ENCODE results near the gene ABHD17C. TPM values are rescaled to one million over a fixed set of nuclear protein-coding genes. Genes with fewer than 3 reads are reported as not detected.

ABHD17C gene
- total RNA-seq, 1 donor from 2014 or later: 7.9 TPM

DNA sequence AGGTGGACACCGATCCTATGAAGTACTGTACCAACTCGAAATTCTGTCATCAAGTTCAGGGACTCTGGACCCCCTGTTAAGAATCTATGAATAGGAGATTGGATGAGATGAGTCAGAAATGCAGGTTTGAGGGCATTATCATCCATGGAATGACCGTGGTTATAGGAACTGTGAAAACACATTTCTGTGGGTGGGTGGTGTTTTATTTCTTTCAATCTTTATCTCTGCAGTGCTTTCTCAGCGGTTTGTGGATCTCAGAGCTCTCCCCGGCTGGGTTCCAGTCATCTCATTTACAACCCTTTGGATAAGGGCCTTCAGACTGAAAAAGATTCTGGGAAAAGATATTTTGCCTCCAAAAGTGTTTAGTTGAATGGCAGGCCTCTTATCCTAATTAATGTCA, 5.4 kb upstream of the ABHD17C start:
- DNase-seq: no peak

DNA sequence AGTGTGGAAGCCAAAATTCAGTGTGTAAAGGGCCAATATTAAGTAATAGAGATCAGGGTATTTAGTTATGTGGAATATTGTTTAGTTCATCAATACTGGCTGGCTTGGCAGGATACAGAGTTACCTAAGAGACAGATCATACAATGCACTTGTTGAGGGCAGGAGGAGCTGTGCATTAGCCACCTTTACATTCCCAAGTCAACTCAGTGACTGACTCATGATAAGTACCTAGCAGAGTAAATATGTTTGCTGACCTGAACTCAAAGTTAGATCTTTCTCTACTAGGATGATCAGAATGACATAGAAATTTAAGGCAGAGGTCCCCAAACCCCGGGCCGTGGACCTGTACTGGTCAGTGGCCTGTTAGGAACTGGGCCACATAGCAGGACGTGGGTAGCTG, 3.5 kb upstream of the ABHD17C start:
- no peak for DNase-seq

DNA sequence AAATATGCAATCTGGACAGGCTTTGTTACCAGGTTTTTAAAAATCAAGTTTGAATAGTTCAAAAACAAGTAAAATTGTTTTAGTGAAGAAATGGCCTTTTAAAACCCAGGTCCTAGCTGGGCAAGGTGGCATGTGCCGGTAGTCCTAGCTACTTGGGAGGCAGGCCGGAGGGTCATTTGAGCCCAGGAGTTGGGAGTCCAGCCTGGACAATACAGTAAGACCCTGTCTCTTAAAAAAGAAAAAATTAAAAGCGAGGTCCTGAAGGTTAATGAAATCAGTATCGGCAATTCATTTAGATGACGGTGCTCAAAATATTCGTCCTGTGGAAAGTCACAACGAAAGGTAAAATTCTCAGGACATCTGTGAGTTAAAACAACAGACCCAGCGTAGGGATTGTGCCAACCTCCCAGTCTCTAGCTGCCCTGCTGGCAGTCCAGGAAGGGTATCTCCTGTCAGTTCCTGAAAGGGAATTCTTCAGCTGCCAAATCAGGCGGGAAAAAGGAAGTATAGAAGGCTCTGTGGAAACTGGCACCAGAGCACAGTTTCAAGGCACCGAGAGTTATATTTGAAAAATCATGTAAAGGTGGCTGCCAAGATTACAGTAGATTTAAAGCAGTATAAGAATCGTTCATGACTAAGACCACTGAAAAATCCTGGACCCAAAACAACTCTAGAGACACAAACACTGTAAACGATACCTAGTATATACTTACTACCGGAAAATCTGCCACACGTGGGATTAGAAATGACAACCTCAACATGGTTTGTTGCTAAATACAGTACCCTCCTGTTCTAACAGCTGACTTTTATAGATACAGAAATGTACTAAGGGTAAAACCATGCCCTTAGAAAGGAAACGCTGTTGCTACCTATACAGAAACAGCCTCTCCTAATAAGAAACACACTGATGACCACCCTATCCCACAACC, 1.2 kb upstream of the ABHD17C start:
- DNase-seq: peak; percentile 60

DNA sequence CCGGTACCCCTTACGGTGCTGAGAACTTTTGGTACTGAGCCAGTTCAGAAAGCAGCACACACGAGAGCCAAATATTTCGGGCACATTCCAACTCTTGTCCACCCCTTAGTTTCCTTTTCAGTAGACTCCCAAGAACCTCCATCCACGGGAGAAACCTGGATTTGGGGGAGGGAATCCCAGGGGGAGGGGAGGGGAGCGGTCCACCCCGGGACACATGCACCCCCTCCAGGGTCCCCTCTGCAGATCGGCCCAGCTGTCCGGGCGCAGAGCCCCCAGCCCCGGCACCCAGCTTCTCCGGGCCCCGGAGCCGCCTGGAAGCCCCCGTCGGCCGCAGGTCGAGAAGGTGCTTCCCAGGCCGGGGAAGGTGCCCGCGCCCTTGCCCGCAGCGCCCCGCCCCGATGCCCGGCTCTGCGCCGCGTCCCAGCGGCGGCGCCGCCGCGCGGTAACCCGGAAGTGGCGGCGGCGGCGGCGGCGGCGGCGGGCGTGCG, 455 bp upstream of the ABHD17C start:
- peak; percentile 58 for DNase-seq

DNA sequence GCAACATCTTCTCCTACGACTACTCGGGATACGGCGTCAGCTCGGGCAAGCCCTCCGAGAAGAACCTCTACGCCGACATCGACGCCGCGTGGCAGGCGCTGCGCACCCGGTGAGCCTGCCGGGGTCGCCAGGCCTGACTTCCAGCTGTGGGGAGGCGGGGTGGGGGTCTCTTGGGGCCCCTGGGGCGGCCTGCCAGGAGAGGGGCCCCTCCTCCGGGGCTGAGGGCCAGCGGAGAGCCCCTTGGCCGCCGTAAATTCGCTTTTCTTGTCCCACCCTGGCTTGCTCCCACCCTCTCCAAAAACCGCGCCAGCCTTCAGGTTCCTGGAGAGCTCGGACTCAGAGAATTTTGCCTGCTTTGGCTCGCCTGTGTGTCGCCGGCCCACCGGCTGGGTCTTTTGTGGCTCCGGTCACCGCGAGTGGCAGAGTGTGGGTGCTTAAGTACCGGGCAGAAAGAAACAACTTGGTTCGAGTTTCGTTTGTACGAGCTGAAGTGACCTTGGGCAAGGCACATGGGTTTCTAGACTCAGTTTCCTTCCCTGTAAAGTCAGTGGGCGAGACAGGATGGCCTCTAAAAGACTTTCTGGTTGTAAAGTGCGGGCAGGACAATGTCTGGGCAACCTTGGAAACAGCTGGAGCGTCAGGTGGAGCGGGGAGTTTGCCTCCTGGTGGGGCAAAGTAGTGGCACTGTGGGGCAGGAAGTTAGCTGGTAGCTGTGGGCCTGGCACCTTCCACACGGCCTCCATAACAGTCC, 976 bp downstream of the ABHD17C start:
- DNase-seq: peak; percentile 37

DNA sequence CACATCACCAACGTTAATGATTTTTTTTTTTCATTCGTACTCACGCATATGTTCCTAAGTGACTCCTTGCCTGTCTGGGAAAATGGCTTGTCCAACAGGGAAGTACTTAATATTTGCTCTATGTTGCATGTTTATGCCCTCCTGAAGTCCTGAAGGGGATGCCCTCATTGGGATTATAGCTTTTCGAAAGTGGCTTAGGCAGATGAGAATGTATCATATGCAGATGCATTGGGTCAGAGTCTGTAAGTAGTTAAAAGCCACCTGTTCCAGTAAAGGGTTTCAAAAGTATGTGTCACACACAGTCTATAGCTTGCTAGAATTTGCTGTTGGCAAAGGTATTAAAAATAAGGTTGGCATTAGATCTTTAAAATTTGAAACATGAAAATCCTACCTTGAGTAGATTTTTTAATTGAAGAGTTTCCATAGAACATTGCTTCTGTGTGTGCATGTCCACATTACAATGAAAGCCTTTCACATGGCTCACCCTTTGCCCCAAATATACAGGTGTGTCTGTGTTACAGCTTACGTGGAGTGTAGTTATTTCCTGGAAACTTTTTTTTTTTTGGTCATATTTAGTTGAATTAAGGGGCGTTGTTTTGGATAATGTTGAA, 2.1 kb downstream of the ABHD17C start:
- no peak for DNase-seq

DNA sequence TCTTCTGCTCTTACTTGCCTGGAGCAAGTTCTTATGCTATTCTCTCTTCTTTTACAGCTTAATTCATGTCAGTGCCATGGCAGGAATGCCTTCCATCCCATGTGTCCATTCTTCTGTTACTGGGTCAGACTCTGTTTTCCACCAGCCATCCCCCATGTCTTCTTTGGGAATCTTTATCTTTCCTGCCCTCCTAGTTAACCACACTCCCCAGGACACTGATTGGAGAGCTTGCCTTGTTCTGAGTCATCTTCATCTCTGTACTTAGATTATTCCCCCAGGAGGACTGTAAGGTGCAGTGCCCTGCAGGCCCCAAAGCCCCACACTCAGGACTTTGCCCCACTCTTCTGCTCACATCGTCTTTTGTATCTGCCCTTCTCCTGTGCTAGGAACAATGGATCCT, 3.6 kb downstream of the ABHD17C start:
- no peak for DNase-seq

DNA sequence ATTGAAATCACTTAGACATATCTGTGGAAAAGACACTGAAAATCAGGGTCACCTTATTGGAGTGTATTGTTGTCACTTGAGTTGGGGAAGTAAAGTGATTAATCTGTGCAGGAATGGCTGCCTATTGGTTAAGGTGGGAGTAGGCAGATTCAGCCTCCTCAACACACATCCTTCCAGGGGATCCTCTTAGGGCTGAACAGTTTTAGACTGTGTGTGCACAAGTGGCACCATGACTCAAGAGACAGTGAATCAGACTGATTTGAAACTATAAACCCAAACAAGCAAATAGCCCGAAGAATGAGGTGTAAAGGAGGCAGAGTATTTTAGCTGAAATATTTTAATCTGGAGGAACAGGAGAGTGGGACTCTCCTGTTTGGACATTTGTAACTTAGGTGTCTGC, 4.9 kb downstream of the ABHD17C start:
- DNase-seq: no peak

DNA sequence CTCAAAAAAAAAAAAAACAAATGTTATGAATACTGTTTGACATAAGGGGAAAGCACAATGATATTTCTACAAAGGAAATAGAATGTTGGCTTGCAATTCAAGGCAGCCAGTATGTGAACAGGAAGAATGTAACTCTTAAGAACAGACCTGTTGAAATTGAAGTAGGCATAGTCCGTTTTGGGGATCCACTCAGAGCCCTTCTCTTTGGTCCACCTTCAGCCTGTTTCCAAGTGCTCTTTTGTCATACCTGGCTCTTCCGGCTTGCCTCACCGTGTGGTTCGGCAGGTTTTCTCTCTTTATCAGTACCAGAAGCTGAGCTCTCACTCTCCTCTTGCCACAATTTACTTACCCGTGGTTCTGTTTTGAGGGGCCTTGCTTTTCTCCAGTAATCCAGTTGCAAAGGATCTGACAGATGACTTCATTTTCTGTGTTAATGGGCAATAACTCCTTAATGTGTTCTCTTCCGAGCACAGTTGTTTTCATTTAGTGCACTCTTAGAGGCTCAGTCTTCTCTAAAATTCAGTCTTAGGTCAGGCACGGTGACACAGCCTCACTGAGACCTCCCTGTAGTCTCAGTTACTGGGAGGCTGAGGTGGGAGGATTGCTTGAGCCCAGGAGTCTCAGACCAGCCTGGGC, 6.7 kb downstream of the ABHD17C start:
- no peak for DNase-seq

DNA sequence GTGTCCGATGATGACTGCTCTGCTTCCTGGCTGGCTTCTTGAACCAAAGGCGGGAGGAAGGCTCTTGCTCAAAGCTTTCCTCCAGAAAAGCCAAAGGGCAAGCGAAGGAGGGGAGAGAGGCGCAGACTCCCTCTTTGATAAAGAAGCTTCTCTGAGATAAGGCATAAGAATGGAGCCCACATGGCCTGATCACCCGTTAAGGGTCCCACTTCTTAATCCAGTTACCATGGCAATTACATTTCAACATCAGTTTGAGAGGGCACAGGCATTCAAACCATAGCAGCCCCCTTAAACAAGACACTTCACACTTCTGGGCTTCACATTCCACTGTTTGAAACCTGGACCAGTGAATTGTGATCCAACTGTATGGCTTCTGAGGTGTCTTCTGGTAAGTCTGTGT, 8.0 kb downstream of the ABHD17C start:
- DNase-seq: no peak

DNA sequence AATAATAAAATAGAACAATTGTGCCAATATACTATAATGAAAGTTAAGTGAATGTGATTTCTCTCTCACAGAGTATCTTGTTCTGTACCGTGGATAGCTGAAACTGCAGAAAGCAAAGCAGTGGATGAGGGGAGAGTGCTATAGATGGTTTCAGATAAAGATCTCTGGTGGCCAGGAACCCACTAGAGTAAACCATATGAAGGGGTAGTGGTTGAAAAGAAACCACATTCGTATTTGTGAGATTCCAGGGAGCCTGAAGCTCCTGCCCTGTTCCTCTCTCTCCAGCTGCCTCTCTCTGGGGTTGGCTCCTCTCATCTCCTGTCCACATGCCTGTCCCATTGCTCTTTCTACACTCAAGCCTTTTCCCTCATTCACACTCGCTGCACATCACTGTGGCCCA, 8.9 kb downstream of the ABHD17C start:
- DNase-seq: no peak

DNA sequence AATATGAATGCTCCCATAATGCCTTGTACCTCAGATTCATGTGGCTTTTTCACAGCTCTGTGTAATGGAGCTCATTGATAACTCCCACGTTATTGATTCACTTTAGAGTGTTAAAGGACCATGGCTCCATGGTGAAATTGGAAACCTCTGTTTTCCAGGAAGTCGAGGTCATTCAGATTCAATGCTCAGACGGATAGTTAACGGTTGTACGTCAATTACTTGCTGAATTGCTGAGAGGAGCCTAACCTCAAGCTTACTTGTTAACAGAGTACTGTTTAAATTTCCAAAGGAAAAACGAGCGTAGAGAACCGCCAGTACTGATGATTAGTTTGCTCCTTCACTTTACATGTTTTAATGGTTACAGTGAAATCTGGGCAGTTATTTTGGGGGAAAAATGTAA, 11.1 kb downstream of the ABHD17C start:
- no peak for DNase-seq

DNA sequence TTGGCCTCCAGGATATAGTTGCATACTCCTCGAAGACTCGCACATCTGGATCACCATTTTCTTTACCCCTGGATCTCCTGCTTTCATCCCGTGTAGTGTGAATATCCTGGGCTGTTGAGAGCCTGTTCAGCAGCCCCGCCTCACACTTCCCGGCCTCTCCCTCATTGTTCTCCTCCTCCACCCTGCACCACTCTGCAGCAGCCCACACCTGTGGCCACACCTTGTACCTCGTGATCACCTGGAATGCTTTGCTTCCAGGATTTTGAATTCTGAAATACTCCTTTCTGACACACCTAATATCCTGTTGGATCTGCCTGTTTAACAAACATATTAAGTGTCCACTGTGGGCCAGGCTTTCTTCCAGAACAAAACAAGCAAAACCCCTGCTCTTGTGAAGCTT, 14.4 kb downstream of the ABHD17C start:
- DNase-seq: no peak

DNA sequence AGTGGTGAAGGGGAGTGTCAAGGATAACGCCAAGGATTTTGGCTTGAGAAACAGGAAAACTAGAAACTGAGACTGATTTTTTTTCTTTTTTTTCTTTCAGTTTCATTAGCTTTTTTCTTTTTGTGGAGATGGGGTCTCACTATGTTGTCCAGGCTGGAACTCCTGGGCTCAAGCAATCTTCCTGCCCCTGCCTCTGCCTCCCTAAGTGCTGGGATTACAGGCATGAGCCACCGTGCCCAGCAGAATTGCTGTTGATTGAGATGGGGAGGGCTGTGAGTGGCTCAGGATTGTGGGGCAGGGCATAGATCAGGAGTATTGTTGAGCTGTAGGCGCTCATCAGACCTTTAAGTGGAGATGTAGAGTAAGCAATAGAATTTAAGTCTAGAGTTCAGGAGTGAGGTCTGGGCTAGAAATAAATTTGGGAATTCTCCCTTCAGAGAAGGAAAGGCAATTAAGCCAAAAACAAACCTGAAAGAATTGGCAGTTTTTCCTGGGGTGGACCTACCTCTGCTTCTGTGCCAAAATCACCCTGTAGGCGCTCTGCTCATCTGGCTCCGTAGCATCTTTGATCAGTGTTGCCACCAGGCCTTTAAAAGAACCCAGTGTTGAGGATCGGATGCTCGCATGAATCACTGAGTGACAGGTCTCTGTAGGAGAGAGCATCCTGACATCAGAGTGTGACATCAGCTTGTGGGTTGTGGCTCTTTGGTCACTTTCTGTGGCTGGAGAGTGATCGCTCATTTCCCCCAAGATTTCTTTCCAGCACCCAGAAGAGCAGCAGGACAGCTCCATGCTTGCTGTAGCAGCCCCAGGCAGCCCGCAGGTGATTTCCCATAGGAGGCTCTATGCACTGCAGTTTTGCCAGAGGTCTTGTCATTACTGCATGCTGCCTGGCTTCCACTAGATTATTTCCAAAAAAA, 15.8 kb downstream of the ABHD17C start:
- DNase-seq: no peak

DNA sequence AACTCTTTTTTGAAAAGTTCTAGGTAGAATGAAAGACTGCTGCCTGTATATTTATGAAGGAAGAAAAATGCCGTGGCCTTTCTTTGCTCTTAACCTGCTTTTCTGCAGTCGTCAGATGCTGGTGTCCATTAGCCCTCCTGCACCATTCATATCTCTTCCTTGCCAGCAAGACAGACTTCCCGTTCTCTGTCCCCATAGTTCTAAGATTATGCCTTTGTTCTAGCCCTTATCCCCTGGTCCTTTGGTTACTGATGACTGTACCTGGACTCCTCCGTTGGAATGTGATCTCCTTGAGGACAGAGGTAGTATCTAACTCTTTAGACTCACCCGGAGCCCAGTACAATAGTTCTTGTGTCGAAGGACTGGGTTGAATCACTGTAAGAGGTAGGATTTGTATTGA, 16.8 kb downstream of the ABHD17C start:
- no peak for DNase-seq

DNA sequence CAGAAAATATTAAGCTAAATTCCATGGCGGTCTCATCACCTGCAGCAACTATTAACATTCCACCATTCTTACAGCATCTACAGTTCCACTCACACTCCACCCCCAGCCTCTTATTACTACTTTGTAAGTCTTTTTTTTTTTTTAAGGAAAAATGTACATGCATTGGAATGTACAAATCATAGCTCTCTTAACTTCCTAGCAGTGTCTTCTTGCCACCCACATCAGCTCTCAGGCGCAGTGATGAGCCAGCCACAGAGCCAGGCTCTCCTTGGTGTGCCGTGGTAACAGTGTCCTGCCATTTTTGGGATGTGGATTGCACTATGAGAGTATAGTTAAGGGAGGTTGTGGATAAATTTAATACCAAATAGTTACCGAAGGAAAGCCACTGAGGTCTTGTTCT, 17.8 kb downstream of the ABHD17C start:
- no peak for DNase-seq

DNA sequence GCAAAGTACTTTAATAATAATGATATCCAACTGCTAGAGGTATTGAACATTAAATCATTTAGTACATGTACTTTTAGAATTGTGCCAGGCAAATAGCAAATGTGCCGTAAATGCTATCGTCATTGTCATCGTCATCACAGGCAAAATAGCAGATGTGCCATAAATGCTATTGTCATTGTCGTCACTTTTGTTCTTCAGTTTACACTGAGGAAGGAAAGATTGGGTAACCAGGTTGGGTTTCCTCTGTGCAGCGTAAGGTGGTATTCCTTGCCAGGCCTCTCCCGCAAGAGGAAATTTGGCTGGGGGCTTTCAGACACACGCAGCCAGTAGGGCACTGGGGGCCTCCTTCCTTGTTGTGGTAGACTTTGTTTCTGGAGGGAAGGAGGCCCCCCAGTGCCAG, 26.4 kb downstream of the ABHD17C start:
- no peak for DNase-seq

DNA sequence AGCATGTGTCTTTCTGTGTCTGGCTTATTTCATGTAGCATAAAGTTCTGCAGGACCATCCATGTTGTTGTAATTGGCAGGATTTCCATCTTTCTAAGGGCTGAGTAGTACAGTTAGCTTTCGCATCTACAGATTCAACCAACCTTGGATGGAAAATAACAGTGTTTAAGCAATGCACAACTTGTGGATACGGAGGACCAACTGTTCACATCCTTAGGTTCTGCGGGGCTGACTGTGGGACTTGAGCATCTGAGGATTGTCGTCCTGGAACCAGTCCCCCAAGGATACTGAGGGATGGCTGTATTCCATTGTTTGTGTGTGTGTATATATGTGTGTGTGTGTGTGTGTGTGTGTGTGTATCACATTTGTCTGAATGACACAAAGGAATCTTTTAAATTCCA, 27.7 kb downstream of the ABHD17C start:
- peak; percentile 35 for DNase-seq

DNA sequence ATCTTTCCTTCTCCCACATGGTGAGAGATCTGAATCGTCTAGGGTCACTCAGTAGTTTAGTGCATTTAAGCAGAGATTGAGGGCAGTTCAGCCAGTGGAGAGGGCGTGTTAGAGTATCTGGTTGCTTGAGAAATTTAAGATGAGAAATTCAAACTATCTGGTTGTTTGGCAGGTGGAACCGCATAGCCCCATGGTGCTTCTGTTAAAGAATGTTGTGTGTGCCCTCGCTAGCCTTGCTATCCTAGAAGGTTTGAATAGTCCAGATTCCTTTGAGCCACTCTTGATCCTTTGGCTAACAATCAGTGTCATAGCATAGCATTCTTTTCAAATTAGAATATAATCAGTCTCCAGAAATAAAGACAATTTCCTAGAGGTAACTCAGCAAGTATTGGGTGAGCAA, 32.1 kb downstream of the ABHD17C start:
- no peak for DNase-seq

DNA sequence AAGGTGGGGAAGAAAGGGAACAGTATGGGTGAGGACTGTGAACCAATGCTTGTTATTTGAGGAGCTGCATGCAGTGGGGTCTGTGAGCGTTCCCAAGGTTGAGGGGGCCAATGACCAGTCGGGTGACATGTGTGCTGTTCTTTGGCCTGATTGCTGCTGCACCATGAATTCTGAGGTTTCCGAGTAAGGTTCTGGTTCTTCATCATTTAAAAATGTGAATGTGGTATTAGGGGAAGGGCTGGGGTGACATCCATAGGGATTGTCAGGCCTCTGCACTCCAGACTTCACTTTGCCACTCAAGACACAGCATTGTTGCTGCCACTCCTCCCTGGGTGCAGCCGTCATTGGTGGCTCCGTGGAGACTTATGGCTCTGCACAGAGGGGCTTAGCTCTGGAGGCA, 32.5 kb downstream of the ABHD17C start:
- no peak for DNase-seq

DNA sequence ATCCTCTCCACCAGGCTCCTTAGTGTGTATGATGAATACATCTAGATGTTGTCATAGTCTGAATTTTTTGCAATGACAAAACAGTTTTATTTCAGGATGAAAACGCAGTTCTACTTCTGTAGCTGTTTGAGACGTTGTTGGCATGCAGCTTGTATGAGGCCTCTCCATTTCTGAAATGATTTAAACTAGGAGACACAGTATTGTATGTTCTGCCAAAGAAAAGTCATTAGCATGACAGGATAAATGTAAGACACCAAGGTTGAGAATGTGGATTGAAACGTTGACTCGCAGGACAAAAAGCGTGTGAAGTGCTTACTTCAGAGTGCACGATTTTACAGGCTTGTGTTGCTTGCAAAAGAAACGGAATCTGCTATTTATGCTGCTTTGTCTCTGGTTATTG, 35.3 kb downstream of the ABHD17C start:
- peak; percentile 34 for DNase-seq
